IPS DF 4.7 (cell line): ENCODE data around the gene SMAD7.
"Not testable (repeated sequence)": the region's sequence is repeated elsewhere in the genome, so short reads cannot be mapped to it uniquely, and the experiment has no call there.

Experiments used
- DNase-seq: peaks from one replicate; pipeline ENCODE4 v3.0.0-alpha.2; 2013; ENCODE audit warnings: low spot score; ENCODE audit errors: extremely low read depth

Gene SMAD7

DNA sequence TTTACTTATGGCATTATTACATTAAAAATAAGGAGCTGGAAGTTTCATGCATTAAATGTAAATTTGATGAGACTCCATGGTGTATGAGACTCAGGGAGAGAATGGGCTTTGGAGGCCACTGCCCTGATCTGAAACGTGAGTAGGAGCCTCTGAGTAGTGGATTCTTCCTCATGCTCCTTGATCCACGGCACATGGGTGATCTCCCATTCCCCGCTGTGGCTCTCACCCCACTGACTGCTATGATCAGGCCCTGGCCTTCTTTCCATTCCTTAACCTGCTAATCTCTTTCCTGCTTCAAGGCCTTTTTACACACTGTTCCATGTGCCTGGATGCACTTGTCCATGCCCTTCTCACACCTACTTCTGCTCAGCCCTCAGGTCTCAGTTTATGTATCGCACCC is 68.4 kb downstream of the SMAD7 start:
- no peak for DNase-seq

- no peak for DNase-seq
These were observed 69.8 kb downstream of the SMAD7 start for GRCh38 chr18:48880931-48881330.

GRCh38 chr18:48879008-48879431 is 71.7 kb downstream of the SMAD7 start:
- no peak for DNase-seq

DNA sequence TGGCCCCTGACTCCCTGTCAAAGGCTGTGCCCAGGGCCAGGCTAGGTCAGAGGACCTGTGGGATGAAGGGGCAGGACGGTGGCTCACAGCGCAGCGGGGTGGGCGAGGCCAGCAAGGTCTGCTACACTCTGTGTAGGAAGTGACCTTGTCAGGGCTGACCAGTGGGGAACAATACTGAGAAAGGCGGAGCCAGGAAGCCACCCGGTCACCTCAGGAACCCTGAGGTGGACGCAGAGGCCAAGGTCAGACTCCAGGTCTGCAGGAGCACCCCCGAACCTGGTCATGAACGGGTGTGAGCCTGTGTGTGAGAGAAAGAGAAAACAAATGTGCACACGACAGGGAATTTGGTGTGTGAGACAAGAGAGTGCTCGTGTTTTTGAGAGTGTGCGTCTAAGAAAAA is 72.3 kb downstream of the SMAD7 start:
- DNase-seq, result no peak

DNA sequence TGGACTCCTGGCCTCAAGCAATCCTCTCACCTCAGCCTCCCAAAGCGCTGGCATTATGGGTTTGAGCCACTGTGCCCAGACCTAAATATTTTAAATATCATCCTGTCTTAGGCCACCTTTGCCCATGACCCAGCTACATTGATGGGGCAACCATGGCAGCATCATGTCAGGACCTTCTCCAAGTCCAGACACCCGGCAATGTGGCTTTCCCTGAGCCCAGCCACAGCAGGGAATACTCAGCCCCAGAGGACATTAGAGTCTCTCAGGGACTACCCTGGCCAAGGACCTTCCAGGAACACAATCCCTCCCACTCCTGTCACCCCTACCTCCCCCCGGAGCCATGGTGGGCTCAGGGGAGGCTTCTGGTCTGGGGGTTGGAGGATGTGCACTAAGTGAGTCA is 72.8 kb downstream of the SMAD7 start:
- DNase-seq, result no peak

DNA sequence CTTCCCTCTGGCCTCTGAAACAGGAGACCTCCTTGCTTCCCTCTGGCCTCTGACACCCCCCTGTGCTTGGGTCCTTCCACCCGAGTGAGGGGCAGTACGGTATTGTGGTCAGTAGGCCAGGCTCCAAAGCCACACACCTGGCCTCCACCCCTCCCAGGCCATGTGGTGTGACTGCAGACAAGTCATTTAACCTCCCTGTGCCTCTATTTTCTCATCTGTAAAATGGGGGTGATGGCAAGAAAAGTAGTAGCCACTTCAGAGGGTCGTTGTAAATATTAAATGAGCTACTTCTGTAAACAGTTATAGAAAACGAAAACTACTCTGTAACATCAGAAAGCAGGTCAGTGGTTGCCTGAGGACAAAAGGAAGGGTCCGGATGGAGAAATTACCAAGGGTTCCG is 74.2 kb downstream of the SMAD7 start:
- no peak for DNase-seq

DNA sequence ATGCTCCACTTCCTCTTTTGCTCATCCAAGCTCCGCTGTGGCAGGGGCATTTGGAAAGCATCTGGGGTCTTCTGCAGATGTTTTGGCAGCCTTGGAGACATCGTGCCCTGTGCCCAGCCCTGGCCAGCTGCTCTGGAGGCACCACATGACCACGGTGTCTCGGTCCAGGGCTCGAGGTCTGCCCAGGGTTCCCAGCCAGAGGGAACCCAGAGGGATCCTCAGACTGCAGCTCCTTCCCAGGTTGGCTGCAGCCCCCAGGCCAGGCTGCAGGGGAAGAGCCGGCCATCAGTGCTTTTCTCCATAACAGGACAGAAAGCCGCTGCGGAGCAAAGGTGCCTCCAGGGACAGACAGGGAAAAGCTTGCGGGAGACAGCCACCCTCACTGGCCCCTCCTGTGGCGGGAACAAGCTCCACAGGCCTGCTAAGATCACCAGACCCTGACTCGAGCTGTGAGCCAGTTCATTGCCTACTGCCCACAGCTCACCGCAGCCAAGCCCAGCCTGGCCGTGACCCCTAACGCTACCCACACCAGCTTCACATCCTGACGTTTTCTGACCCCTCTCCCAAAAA is 74.7 kb downstream of the SMAD7 start:
- DNase-seq, result no peak

DNA sequence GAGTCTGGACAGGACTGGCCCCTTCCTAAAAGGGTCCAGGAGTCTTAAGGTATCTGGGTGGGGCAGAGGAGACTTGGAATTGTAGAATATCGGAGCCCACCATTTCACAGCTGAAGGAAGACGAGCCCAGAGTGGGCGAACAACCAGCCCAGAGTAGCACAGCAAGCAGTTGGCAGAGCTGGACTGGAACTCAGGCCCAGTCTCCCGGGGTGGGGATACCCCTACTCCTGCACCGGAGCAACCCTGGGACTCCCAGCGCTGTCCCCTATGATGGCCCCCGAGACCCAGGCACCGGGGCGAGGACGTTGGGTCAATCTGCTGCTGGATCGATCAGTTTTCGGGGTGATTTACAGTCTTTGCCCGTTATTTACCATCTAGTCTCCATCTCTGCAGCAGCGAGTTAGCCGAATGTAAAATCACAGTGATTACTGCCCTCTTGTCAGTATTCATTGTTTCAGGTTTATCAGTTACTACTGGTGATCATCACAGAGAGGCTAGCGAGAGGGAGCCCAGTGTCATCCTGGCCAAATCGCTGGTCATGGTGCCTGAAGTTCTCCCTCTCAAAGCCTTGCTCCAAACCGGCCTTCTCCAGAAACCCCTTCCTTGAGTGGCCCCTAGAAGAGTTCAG is 75.3 kb downstream of the SMAD7 start:
- DNase-seq, result no peak

GRCh38 chr18:48874701-48875162 is 76.0 kb downstream of the SMAD7 start:
- no peak for DNase-seq

- no peak for DNase-seq
These were observed 76.5 kb downstream of the SMAD7 start for GRCh38 chr18:48874233-48874632.

DNA sequence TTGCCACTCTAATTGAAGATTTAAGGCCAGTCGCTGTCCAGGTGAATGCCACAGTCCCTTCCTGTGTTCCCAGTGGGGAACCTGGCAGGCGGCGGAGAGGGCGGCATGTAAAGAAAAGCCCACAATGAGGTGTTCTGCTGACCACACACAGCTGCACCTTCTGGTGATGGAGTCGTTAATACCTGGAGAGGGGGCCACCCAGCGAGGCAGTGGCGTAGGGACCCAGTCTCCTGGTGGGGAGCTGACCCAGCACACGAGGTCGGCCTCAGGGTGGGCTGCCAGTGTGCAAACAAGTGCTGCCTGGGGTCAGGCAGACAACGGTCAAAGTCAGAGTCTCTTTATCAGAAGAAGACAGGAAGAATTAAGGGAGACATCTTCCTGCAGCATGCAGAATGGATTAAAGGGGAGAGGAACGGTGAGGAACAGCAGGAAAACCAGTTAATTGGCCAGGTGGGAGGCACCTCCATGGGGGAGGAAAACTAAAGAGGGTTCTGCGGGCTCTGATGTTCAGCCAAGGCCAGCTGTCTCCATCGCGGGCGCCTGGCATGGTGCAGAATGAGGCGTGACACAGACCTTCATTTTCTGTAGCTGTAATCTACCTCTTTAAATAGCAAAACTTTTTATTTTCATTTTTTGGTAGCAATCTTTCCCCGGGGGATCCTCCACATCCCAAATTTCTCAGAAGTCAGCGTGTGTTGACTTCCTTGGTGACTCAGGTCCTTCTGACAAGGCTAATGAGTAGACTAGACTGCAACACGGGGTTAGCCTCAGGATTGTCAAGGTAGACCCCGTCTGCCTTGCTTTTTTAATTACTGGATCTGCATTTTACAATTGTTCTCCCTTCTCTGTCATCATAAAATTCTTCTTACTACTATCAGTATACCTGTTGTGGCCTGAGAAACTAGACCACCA is 78.3 kb downstream of the SMAD7 start:
- no peak for DNase-seq

DNA sequence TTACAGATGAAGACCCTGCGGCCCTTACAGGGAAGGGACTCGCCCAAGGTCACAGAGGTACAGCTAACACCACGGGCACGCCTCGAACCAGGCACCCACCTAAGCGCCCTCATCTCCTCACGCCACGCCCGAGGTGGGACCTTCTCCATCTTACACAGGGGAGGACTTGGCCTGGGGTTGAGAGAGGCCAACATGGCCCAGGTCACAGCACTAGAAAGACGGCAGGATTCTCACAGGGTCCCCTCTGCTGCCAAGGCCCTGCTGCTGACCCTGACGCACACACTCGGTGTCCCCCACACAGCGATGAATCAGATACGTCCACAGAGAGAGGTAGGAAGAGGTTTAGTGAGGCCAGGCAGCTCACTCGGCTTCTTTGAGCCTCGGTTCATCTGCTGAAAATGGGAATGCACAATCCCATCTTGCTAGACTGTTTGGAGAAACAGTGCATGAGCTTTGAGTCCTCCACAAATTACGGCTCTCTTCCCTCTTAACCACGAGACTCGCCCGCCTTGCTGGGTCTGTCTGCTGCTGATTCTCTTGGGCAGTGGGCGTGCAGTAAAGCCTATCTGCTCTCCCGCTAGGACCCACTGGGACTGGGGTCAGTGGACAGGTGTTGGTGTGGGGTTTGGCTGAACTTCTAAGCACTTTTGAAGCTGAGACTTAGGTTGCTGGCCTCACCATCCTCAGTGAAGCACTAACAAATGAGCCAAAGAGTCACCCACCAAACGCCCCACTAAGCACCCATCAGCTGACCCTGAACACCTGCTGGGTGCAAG is 79.2 kb downstream of the SMAD7 start:
- DNase-seq, result no peak

- DNase-seq, result not testable (repeated sequence)
These were observed 79.8 kb downstream of the SMAD7 start for GRCh38 chr18:48870926-48871325.
